Smooth muscle cell (in vitro differentiated cells): ENCODE results near the gene RTN4R. TPM values are rescaled to one million over a fixed set of nuclear protein-coding genes. Genes with fewer than 3 reads are reported as not detected.

Source experiments
- DNase-seq: peaks from one replicate; lab custom pipeline; 2025; ENCODE audit not compliant: unreplicated experiment; lab: John Stamatoyannopoulos, UW
- H2AFZ ChIP-seq: fragments of 200-600 bp; sonication (generic); 2 replicates; pipeline ENCODE4 v1.6.0; 2016; ENCODE audit warnings: antibody characterized with exemption, low read depth, mild to moderate bottlenecking
- H3F3A ChIP-seq: fragments of 200-600 bp; sonication (generic); 2 replicates; pipeline ENCODE4 v1.6.0; 2017; ENCODE audit warnings: antibody characterized with exemption, low read depth
- H3K27ac ChIP-seq: fragments of 200-600 bp; sonication (generic); 2 replicates; pipeline ENCODE4 v1.5.1; 2016; ENCODE audit warnings: low read depth, mild to moderate bottlenecking
- H3K27me3 ChIP-seq: fragments of 200-600 bp; sonication (generic); 2 replicates; pipeline ENCODE4 v1.6.1; 2016; ENCODE audit warnings: low read depth, mild to moderate bottlenecking
- H3K36me3 ChIP-seq: fragments of 200-600 bp; sonication (generic); 2 replicates; pipeline ENCODE4 v1.5.1; 2016; ENCODE audit warnings: low read depth
- H3K4me1 ChIP-seq: fragments of 200-600 bp; sonication (generic); 2 replicates; pipeline ENCODE4 v1.5.1; 2016; ENCODE audit warnings: low read depth
- H3K4me2 ChIP-seq: fragments of 200-600 bp; sonication (generic); 2 replicates; pipeline ENCODE4 v1.6.0; 2016; ENCODE audit warnings: mild to moderate bottlenecking
- H3K4me3 ChIP-seq: fragments of 200-600 bp; sonication (generic); 2 replicates; pipeline ENCODE4 v1.5.1; 2016; ENCODE audit warnings: mild to moderate bottlenecking
- H3K79me2 ChIP-seq: fragments of 200-600 bp; sonication (generic); 2 replicates; pipeline ENCODE4 v1.6.0; 2016; ENCODE audit warnings: low read depth, mild to moderate bottlenecking
- H3K9ac ChIP-seq: fragments of 200-600 bp; sonication (generic); 2 replicates; pipeline ENCODE4 v1.6.0; 2016; ENCODE audit warnings: low read depth
- H3K9me3 ChIP-seq: fragments of 200-600 bp; sonication (generic); replicated peaks from 2 replicates; pipeline ENCODE4 v1.5.1; 2016; ENCODE audit warnings: low read depth
- H4K20me1 ChIP-seq: fragments of 200-600 bp; sonication (generic); 2 replicates; pipeline ENCODE4 v1.6.0; 2016; ENCODE audit warnings: low read depth
- WGBS: methylation state at CpG from one replicate; pipeline ENCODE4 v1.1.7; 2016; ENCODE audit warnings: low lambda C conversion rate; 5-methylcytosine and 5-hydroxymethylcytosine counted together
- polyA plus RNA-seq: library from polyadenylated mRNA; unstranded; fragments of >200 nt; fragmentation: Nextera tagmentation; extraction: Ambion mirVana; gene quantifications from 2 replicates; pipeline ENCODE4 v1.2.1, GENCODE V29; 2016
- total RNA-seq: library from RNA; depleted of rRNA; stranded (reverse); fragments of >200 nt; gene quantifications from 2 replicates; pipeline ENCODE4 v1.2.3, GENCODE V29; 2014
- TF ChIP-seq, protein P1 (sequence below): fragments of 200-600 bp; sonication (generic); IDR thresholded peaks from 2 replicates; pipeline ENCODE4 v1.5.1; 2017; ENCODE audit warnings: borderline replicate concordance, mild to moderate bottlenecking, antibody characterized with exemption; ENCODE audit not compliant: insufficient read depth, poor library complexity, severe bottlenecking

The RTN4R gene
- total and polyA plus RNA-seq, 2 experiments from 2014 or later, result 1.8 to 4.7 TPM

DNA sequence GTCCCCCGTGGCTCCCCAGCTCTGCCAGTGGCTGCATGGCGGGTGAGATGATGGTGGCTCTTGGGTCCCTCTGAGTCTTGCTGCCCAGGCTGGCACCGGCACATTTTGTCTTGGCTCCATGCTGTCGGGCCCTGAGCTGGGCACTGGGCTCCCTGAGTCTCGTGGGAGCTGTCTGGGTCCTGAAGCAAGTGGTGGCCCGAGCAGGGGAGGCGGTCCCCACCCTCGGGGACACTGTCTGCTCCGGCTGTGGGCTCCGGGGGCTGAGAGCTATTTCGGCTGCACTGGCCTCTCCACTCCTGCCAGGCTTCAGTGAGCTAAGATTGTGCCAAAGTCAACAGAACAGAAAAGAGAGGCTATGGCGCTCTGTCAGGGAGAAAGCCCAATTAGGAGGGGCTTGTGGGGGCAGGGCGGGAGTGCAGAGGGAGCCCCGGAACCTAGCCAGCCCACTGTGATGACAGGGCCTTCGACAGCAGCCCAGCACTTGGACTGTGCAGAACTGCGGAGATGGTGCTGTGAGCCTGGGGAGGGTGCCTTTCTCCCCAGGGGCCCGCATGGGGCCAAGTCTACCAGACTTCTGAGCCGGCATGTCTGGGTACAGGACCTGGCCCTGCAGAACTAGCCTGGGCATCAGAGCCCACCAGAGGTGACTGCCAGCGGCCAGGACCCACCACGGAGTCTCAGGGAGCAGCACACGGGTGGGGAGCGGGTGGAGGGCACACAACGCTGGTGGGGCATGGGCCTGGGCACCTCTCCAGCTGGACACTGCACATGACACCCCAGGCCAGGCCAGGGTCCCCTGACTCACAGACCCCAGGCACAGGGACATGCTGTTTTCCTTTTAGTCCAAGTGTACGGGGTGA lies 38.0 kb downstream of the RTN4R start:
- H3K27me3 ChIP-seq, result no peaks in the 10 kb centered on the region
- no peak overlapping the region for H3K4me2 ChIP-seq
- H2AFZ ChIP-seq, result no peak overlapping the region
- 89% methylated on average over 19 of the region's 24 CpGs for WGBS
- H3K36me3 ChIP-seq, result no peaks in the 10 kb centered on the region
- no peaks in the 10 kb centered on the region for H3K79me2 ChIP-seq
- H3K27ac ChIP-seq, result no peak overlapping the region
- no peak overlapping the region for H3K9ac ChIP-seq
- H3K9me3 ChIP-seq, result no peaks in the 10 kb centered on the region
- no peak for DNase-seq
- no peaks in the 10 kb centered on the region for H3K4me1 ChIP-seq
- TF ChIP-seq, protein P1, sequence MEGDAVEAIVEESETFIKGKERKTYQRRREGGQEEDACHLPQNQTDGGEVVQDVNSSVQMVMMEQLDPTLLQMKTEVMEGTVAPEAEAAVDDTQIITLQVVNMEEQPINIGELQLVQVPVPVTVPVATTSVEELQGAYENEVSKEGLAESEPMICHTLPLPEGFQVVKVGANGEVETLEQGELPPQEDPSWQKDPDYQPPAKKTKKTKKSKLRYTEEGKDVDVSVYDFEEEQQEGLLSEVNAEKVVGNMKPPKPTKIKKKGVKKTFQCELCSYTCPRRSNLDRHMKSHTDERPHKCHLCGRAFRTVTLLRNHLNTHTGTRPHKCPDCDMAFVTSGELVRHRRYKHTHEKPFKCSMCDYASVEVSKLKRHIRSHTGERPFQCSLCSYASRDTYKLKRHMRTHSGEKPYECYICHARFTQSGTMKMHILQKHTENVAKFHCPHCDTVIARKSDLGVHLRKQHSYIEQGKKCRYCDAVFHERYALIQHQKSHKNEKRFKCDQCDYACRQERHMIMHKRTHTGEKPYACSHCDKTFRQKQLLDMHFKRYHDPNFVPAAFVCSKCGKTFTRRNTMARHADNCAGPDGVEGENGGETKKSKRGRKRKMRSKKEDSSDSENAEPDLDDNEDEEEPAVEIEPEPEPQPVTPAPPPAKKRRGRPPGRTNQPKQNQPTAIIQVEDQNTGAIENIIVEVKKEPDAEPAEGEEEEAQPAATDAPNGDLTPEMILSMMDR, result no peak
- H4K20me1 ChIP-seq, result no peaks in the 10 kb centered on the region
- H3K4me3 ChIP-seq, result no peak overlapping the region
- no peaks in the 10 kb centered on the region for H3F3A ChIP-seq

DNA sequence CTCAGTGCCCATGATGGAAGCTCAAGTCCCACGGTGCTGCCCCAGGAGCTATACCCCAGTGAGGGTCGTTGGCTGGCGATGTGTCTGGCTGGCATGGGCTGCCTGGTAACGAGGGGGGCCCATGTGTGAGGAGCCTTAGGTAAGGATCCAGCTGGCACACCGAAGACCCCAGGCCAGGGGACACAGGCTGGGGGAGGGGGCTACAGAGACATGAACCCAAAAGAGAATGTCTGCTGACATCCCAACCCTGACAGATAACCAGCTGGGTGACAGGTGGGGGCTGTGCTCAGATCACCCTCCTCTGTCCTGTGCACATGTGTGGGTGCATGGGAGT lies 39.2 kb downstream of the RTN4R start:
- 89% methylated on average over 5 of the region's 5 CpGs for WGBS

DNA sequence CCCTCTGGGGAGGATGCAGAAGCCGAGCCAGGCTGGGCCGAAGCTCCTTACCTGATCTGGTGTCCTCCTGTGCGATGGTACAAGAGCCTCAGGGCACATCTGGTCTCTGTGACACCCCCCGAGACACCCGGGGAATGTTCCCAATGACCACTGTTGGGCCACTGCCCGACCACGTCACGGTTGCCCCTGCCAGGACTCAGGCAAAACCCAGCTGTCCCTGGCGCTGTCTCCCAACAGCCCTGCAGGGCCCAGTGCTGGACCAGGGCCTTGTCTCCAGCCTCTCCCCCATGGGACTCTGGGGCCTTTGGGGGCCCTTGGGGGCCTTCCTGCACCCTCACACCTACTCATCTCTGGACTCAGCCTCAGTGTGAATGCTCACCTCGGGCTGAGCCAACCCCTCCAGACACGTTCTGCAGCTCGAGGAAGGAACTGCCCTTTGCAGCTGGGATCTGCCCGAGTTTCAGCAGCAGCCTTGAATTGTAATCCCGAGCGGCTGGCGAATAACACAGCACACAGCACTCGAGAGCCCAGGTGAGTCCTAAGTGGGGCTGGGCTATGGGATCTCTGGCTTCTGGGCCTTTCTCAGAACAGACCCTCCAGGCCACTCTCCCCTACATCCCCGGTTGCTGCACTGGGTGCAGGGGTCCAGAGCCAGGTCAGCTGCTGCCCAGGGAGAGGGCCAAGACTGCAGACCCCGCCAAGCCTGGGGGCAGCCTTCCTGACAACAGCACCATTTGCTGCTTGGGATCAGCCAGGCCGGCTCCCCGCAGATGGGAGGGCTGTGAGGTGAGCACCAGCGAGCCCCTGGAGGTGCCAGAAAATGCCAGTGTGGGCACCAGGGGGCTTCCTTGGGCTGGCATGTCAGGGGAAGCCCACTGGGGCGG lies 39.8 kb downstream of the RTN4R start:
- H2AFZ ChIP-seq, result no peak overlapping the region
- H4K20me1 ChIP-seq, result no peaks in the 10 kb centered on the region
- H3K9me3 ChIP-seq, result no peaks in the 10 kb centered on the region
- no peak for DNase-seq
- no peak overlapping the region for H3K4me2 ChIP-seq
- no peak overlapping the region for H3K9ac ChIP-seq
- H3K36me3 ChIP-seq, result no peaks in the 10 kb centered on the region
- no peak overlapping the region for H3K4me3 ChIP-seq
- TF ChIP-seq, protein P1, result no peak
- no peaks in the 10 kb centered on the region for H3K79me2 ChIP-seq
- H3K27ac ChIP-seq, result no peak overlapping the region
- no peaks in the 10 kb centered on the region for H3K4me1 ChIP-seq
- H3K27me3 ChIP-seq, result no peaks in the 10 kb centered on the region
- no peaks in the 10 kb centered on the region for H3F3A ChIP-seq
- 83% methylated on average over 23 of the region's 23 CpGs for WGBS

More for the DNA sequence above, 39.2 kb downstream of the RTN4R start:
- H3K4me1 ChIP-seq, result no peaks in the 10 kb centered on the region
- H4K20me1 ChIP-seq, result no peaks in the 10 kb centered on the region
- no peaks in the 10 kb centered on the region for H3K27me3 ChIP-seq
- no peak overlapping the region for H2AFZ ChIP-seq
- no peak overlapping the region for H3K9ac ChIP-seq
- DNase-seq, result no peak
- no peaks in the 10 kb centered on the region for H3F3A ChIP-seq
- H3K4me3 ChIP-seq, result no peak overlapping the region
- no peaks in the 10 kb centered on the region for H3K79me2 ChIP-seq
- H3K9me3 ChIP-seq, result no peaks in the 10 kb centered on the region
- H3K36me3 ChIP-seq, result no peaks in the 10 kb centered on the region
- no peak overlapping the region for H3K4me2 ChIP-seq
- TF ChIP-seq, protein P1, result no peak
- H3K27ac ChIP-seq, result no peak overlapping the region
